ENCODE results near the gene CTNND2. TPM values are rescaled to one million over a fixed set of nuclear protein-coding genes. Genes with fewer than 3 reads are reported as not detected.

The CTNND2 gene
- total RNA-seq, 1 donor from 2014 or later = 2.5 TPM

DNA sequence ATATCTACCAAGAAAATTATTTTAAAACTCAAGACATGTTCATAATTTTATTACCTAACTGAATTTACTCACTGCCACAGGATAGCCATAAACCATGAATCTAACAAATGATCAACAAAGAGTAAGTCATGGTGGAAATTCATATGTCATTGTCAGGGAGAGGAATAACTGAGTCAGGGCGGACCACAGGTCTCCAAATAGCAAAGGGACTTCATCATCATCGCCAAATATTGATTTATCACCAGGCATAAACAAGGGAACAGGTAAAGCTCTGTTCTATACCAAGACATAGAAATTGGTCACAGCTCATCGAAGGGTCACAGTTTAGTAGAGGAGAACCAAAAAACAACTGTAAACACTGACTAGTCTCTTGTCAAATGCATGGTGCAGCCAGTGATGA is 94.8 kb downstream of the CTNND2 start:
- no peaks in the 10 kb centered on the region for H3K9me3 Mint-ChIP-seq (ENCODE audit: unreplicated experiment)
- H3K27ac Mint-ChIP-seq (ENCODE audit: unreplicated experiment) = no peak overlapping the region
- no peak for DNase-seq (ENCODE audit: extremely low spot score, unreplicated experiment)
- no peak for TF ChIP-seq CTCF (IDR thresholded peaks at IDR 0.05)
- no peak overlapping the region for H3K4me3 Mint-ChIP-seq (ENCODE audit: unreplicated experiment)
- H3K4me1 Mint-ChIP-seq (ENCODE audit: unreplicated experiment) = no peaks in the 10 kb centered on the region
- no peaks in the 10 kb centered on the region for H3K27me3 Mint-ChIP-seq (ENCODE audit: unreplicated experiment)
- H3K36me3 Mint-ChIP-seq (ENCODE audit: unreplicated experiment) = no peaks in the 10 kb centered on the region

DNA sequence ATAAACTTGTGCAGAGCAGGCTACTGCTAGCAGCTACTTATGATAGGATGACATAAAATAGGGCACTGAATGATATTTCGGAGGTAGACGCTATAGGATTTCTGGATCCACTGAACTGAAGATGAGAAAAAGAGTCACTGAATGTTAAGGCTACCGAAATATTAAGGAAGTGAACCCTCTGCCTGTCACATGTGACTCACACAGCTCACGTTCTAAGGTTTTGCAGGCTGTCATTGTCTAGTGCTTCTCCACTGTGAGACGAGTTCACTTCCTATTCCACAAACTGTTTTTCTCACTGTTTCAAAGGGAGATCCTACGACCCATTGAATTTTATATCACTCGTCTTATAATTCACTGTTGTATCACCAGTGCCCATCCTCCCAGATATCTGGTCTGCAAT is 100.8 kb downstream of the CTNND2 start:
- no peak overlapping the region for H3K27ac Mint-ChIP-seq (ENCODE audit: unreplicated experiment)
- no peak for TF ChIP-seq CTCF (IDR thresholded peaks at IDR 0.05)
- no peak for DNase-seq (ENCODE audit: extremely low spot score, unreplicated experiment)
- no peaks in the 10 kb centered on the region for H3K27me3 Mint-ChIP-seq (ENCODE audit: unreplicated experiment)
- no peaks in the 10 kb centered on the region for H3K9me3 Mint-ChIP-seq (ENCODE audit: unreplicated experiment)
- H3K4me3 Mint-ChIP-seq (ENCODE audit: unreplicated experiment) = no peak overlapping the region
- H3K36me3 Mint-ChIP-seq (ENCODE audit: unreplicated experiment) = no peaks in the 10 kb centered on the region
- H3K4me1 Mint-ChIP-seq (ENCODE audit: unreplicated experiment) = no peaks in the 10 kb centered on the region

DNA sequence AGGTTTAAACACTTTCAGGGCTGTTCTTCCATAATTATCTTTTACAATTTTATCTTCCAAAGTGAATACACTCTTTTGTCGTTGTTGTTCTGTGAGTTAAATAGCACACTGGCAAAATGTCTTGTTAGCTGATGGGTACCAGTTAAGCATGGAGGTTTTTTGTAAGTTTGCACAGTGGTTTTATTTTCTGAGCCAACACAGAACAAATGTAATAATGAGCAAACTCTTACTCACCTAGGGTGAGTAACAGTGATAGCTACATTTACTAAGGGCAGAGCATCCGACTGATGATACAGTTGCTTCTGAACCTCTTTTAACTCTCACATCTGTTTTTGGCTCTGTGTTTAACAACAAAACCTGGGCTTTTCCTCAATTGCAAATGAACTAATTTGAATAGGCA is 103.2 kb downstream of the CTNND2 start:
- no peaks in the 10 kb centered on the region for H3K9me3 Mint-ChIP-seq (ENCODE audit: unreplicated experiment)
- no peak overlapping the region for H3K27ac Mint-ChIP-seq (ENCODE audit: unreplicated experiment)
- no peaks in the 10 kb centered on the region for H3K4me1 Mint-ChIP-seq (ENCODE audit: unreplicated experiment)
- DNase-seq (ENCODE audit: extremely low spot score, unreplicated experiment) = no peak
- no peak overlapping the region for H3K4me3 Mint-ChIP-seq (ENCODE audit: unreplicated experiment)
- H3K36me3 Mint-ChIP-seq (ENCODE audit: unreplicated experiment) = no peaks in the 10 kb centered on the region
- H3K27me3 Mint-ChIP-seq (ENCODE audit: unreplicated experiment) = no peaks in the 10 kb centered on the region
- no peak for TF ChIP-seq CTCF (IDR thresholded peaks at IDR 0.05)

GRCh38 chr5:11797132-11797531 is 107.1 kb downstream of the CTNND2 start:
- Mint-ChIP-seq H3K4me3 (ENCODE audit: unreplicated experiment) (no peak overlapping the region), H3K36me3 (ENCODE audit: unreplicated experiment) (no peaks in the 10 kb centered on the region), H3K9me3 (ENCODE audit: unreplicated experiment) (no peaks in the 10 kb centered on the region), H3K27ac (ENCODE audit: unreplicated experiment) (no peak overlapping the region), H3K27me3 (ENCODE audit: unreplicated experiment) (no peaks in the 10 kb centered on the region), H3K4me1 (ENCODE audit: unreplicated experiment) (no peaks in the 10 kb centered on the region)
- no peak for TF ChIP-seq CTCF (IDR thresholded peaks at IDR 0.05)
- no peak for DNase-seq (ENCODE audit: extremely low spot score, unreplicated experiment)

DNA sequence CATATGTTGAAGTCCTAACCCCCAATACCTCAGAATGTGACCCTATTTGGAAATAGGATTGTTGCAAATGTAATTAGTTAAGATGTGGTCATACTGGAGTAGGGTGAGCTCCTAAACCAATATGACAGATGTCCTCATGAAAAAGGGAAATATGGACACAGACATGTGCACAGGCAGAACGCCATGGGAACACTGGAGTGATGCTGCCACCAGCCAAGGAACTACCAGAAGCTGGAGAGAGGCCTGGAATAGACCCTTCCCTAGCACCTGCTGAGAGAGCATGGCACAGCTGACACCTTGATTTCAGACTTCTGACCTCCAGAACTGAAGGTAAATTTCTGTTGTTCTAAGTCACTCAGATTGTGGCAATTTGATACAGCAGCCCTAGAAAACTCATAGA is 110.8 kb downstream of the CTNND2 start:
- Mint-ChIP-seq H3K4me1 (ENCODE audit: unreplicated experiment) (no peaks in the 10 kb centered on the region), H3K36me3 (ENCODE audit: unreplicated experiment) (no peaks in the 10 kb centered on the region), H3K27me3 (ENCODE audit: unreplicated experiment) (no peaks in the 10 kb centered on the region), H3K4me3 (ENCODE audit: unreplicated experiment) (no peak overlapping the region), H3K9me3 (ENCODE audit: unreplicated experiment) (no peaks in the 10 kb centered on the region), H3K27ac (ENCODE audit: unreplicated experiment) (no peak overlapping the region)
- no peak for DNase-seq (ENCODE audit: extremely low spot score, unreplicated experiment)
- no peak for TF ChIP-seq CTCF (IDR thresholded peaks at IDR 0.05)
